ENCODE data around the gene HELZ2. TPM values are rescaled to one million over a fixed set of nuclear protein-coding genes. Genes with fewer than 3 reads are reported as not detected.

Gene HELZ2
- total RNA-seq, 1 donor from 2014 or later, result 58.1 TPM

DNA sequence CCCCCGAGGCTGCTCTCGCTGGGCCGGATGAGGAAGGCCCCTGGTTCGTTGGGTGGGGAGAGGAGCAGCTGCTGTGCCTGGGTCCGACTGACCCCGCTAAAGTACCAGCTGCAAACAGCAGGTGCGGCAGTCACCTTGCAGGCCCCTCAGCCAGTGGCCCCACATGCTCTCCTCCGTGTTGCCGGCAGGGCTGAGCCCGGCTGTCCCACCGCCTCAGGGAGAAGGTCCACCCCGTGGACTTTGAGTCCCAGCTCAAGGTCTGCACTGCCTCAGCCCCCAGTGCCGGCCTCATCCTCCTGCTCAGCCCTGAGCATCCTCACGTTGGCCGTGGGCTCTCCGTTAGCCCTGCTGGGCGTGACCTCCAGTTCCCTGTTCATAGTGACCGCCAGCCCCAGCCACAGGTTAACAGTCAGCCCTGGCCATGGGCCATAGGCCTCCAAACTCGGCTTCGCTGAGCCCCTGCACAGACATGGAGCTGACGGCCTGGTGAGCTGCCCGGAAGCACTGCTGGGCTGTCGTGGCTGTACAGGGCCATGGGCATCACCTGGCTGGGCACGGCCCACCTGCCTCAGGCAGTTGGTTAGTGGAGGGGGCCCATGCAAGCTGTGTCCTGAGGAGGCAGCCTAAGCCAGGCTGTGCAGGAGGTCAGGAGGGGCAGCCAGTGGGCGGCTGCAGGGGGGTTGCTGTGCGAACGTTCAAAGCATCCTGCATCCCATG, 29.6 kb downstream of the HELZ2 start:
- no peaks in the 10 kb centered on the region for H3K9me3 ChIP-seq
- no peaks in the 10 kb centered on the region for H3K27me3 ChIP-seq
- no peak overlapping the region for H3K4me3 ChIP-seq
- no peaks in the 10 kb centered on the region for H3K36me3 ChIP-seq
- no peak overlapping the region for H3K27ac ChIP-seq
- DNase-seq (ENCODE audit: low spot score in 2 of 2), result no peak
- no peaks in the 10 kb centered on the region for H3K4me1 ChIP-seq
- TF ChIP-seq, protein P1, sequence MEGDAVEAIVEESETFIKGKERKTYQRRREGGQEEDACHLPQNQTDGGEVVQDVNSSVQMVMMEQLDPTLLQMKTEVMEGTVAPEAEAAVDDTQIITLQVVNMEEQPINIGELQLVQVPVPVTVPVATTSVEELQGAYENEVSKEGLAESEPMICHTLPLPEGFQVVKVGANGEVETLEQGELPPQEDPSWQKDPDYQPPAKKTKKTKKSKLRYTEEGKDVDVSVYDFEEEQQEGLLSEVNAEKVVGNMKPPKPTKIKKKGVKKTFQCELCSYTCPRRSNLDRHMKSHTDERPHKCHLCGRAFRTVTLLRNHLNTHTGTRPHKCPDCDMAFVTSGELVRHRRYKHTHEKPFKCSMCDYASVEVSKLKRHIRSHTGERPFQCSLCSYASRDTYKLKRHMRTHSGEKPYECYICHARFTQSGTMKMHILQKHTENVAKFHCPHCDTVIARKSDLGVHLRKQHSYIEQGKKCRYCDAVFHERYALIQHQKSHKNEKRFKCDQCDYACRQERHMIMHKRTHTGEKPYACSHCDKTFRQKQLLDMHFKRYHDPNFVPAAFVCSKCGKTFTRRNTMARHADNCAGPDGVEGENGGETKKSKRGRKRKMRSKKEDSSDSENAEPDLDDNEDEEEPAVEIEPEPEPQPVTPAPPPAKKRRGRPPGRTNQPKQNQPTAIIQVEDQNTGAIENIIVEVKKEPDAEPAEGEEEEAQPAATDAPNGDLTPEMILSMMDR (IDR thresholded peaks at IDR 0.05), result no peak
- intact Hi-C loops (cut with DNase I), result no loop called here

DNA sequence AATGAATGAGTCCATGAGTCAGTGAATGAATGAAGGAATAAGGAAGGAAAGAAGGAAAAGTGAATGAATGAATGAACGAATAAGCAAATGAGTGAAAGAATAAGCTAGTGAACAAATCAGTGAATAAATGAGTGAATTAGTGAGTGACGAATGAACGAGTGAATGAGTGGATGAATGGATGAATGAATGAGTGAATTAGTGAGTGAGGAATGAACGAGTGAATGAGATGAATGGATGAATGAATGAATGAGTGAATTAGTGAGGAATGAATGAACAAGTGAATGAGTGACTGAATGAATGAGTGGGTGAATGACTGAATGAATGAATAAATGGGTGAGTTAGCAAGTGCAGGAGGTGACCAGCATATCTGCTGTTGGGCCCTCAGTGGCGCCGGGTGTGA, 30.3 kb downstream of the HELZ2 start:
- Histone ChIP-seq H3K9me3 (no peaks in the 10 kb centered on the region), H3K4me1 (no peaks in the 10 kb centered on the region), H3K27me3 (no peaks in the 10 kb centered on the region), H3K27ac (no peak overlapping the region), H3K36me3 (no peaks in the 10 kb centered on the region), H3K4me3 (no peak overlapping the region)
- TF ChIP-seq, protein P1 (IDR thresholded peaks at IDR 0.05), result no peak
- DNase-seq (ENCODE audit: low spot score in 2 of 2), result no peak
- intact Hi-C loops (cut with DNase I), result no loop called here

DNA sequence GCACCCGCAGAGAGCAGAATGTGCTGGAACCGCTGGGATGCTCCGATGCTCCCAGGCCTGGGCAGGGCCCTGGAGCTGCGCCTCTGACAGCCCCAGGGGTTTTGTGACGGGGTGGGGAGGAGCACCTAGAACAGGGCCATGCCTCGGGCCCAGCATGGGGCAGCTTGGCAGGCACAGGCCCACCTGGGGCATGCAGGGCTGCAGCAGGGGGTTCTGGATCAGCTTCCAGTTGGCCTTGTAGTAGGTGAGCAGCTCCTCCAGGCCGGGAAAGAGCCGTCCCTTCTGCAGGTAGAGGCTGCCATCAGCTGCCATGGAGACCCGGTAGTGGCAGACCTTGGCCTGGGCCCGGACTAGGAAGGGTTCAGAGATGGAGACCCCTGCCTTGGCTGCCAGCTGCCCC, 30.9 kb downstream of the HELZ2 start:
- intact Hi-C loops (cut with DNase I), result no loop called here
- no peaks in the 10 kb centered on the region for H3K36me3 ChIP-seq
- H3K27me3 ChIP-seq, result no peaks in the 10 kb centered on the region
- no peak overlapping the region for H3K4me3 ChIP-seq
- TF ChIP-seq, protein P1 (IDR thresholded peaks at IDR 0.05), result no peak
- no peaks in the 10 kb centered on the region for H3K4me1 ChIP-seq
- no peak overlapping the region for H3K27ac ChIP-seq
- DNase-seq (ENCODE audit: low spot score in 2 of 2), result no peak
- no peaks in the 10 kb centered on the region for H3K9me3 ChIP-seq

DNA sequence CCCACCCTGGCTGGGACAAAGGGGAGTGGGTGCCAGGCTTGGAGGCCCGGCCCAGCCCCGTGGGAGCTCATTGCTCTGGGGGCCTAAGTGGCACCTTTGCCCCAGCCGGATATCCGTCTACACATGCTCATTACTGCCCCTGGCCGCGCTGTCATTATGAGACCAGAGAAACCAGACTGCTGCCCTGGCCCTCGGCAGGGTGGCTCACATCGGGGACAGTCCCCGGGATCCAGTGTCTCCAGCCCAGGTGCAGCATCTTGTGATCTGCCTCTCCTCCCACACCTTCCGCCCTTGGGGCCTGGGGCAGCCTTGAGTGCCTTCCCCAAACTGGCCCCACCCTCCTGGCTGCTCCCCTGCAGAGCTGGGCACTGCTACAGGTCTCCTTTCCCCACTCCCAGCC, 31.3 kb downstream of the HELZ2 start:
- no peak for DNase-seq (ENCODE audit: low spot score in 2 of 2)
- intact Hi-C loops (cut with DNase I), result no loop called here

DNA sequence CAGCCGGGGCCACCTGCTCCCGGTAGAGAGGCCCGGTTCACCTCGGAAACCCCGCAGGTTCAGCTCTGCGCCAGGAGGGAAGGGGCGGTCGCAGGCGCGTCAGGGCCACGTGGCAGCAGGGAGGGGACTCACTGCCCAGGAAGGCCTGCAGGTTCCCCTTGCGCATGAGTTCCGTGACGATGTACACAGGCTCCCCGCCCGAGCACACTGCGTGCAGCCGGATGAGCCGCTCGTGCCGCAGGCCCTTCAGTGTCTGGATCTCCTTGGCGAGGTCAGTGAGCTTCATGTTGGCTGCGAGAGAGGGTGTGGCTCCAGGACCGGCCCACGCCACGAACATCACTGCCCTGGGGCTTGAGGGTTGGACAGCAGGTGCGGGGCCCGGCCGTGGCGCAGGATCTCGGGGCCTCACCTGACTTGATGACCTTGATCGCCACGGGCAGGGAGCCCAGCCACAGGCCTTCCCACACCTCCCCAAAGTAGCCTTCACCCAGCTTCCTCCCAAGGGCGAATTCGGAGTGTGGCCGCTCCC, 31.9 kb downstream of the HELZ2 start:
- no peaks in the 10 kb centered on the region for H3K4me1 ChIP-seq
- no peak for DNase-seq (ENCODE audit: low spot score in 2 of 2)
- no peak overlapping the region for H3K27ac ChIP-seq
- H3K36me3 ChIP-seq, result no peaks in the 10 kb centered on the region
- no peaks in the 10 kb centered on the region for H3K27me3 ChIP-seq
- intact Hi-C loops (cut with DNase I), result no loop called here
- no peak overlapping the region for H3K4me3 ChIP-seq
- no peaks in the 10 kb centered on the region for H3K9me3 ChIP-seq
- TF ChIP-seq, protein P1 (IDR thresholded peaks at IDR 0.05), result no peak

More for the DNA sequence above, 31.3 kb downstream of the HELZ2 start:
- TF ChIP-seq, protein P1 (IDR thresholded peaks at IDR 0.05), result no peak
- Histone ChIP-seq H3K27me3 (no peaks in the 10 kb centered on the region), H3K4me1 (no peaks in the 10 kb centered on the region), H3K36me3 (no peaks in the 10 kb centered on the region), H3K9me3 (no peaks in the 10 kb centered on the region), H3K4me3 (no peak overlapping the region), H3K27ac (no peak overlapping the region)

Data from ascending aorta (tissue), 2 donors.